WTC11 (cell line): ENCODE data around the gene ZNF276. TPM values are rescaled to one million over a fixed set of nuclear protein-coding genes. Genes with fewer than 3 reads are reported as not detected.

Source experiments
- ATAC-seq: fragments of 200-7000 bp; cut with Tn5 transposase; 2 replicates; pipeline ENCODE4 v1.10.0; 2021; ENCODE audit warnings: mild to moderate bottlenecking, moderate library complexity
- CTCF ChIA-PET: fragments of 300-600 bp; sonication (Branson Sonifier 250); formaldehyde crosslinking; loops from one replicate; lab custom pipeline; 2021; ENCODE audit warnings: antibody characterized with exemption; lab: Charles Lee
- POLR2A ChIA-PET: fragments of 350-600 bp; sonication (Branson Sonifier 250); formaldehyde crosslinking; loops from one replicate; lab custom pipeline; 2021; ENCODE audit warnings: antibody characterized with exemption; lab: Charles Lee
- DNase-seq: peaks from one replicate; pipeline ENCODE4 v3.0.0; 2021; ENCODE audit warnings: low spot score
- H3K27ac Mint-ChIP-seq: 2 replicates; pipeline ENCODE4 v1.8.0; 2021; ENCODE audit warnings: mixed read lengths
- H3K27me3 Mint-ChIP-seq: 2 replicates; pipeline ENCODE4 v1.8.0; 2021; ENCODE audit warnings: low read depth, mild to moderate bottlenecking, moderate library complexity, mixed read lengths
- H3K36me3 Mint-ChIP-seq: 2 replicates; pipeline ENCODE4 v1.8.0; 2021; ENCODE audit warnings: mixed read lengths
- H3K4me1 Mint-ChIP-seq: 2 replicates; pipeline ENCODE4 v1.8.0; 2022; ENCODE audit warnings: mixed read lengths
- H3K4me3 Mint-ChIP-seq: 2 replicates; pipeline ENCODE4 v1.8.0; 2021; ENCODE audit warnings: mild to moderate bottlenecking, moderate library complexity, mixed read lengths
- H3K9me3 Mint-ChIP-seq: 2 replicates; pipeline ENCODE4 v1.8.0; 2021; ENCODE audit warnings: mixed read lengths
- ATF2 ChIP-seq: sonication (generic); formaldehyde crosslinking; IDR thresholded peaks from 2 replicates; pipeline ENCODE4 v1.8.1; 2022; ENCODE audit warnings: low read depth, missing genetic modification reagents, borderline replicate concordance
- E2F4 ChIP-seq: sonication (generic); formaldehyde crosslinking; IDR thresholded peaks from 2 replicates; pipeline ENCODE4 v1.8.1; 2022; ENCODE audit warnings: low read depth, mild to moderate bottlenecking, moderate library complexity, missing genetic modification reagents, borderline replicate concordance
- E2F5 ChIP-seq: sonication (generic); formaldehyde crosslinking; IDR thresholded peaks from 2 replicates; pipeline ENCODE4 v1.8.1; 2022; ENCODE audit warnings: mild to moderate bottlenecking, moderate library complexity, missing genetic modification reagents
- ESRRA ChIP-seq: sonication (generic); formaldehyde crosslinking; IDR thresholded peaks from 2 replicates; pipeline ENCODE4 v1.8.1; 2022; ENCODE audit warnings: mild to moderate bottlenecking, missing genetic modification reagents, borderline replicate concordance
- FOXP1 ChIP-seq: sonication (generic); formaldehyde crosslinking; IDR thresholded peaks from 2 replicates; pipeline ENCODE4 v1.8.0; 2022; ENCODE audit warnings: missing genetic modification reagents, mild to moderate bottlenecking, moderate library complexity, borderline replicate concordance
- HMGA2 ChIP-seq: fragments of 250-450 bp; sonication (Bioruptor Pico); IDR thresholded peaks from 2 replicates; pipeline ENCODE4 v1.4.0; 2021; ENCODE audit warnings: mild to moderate bottlenecking, moderate library complexity
- IRF2 ChIP-seq: sonication (generic); formaldehyde crosslinking; IDR thresholded peaks from 2 replicates; pipeline ENCODE4 v1.8.0; 2022; ENCODE audit warnings: low read depth, missing genetic modification reagents, borderline replicate concordance
- KAT7 ChIP-seq: sonication (generic); formaldehyde crosslinking; IDR thresholded peaks from 2 replicates; pipeline ENCODE4 v1.8.1; 2023; ENCODE audit warnings: missing genetic modification reagents, mild to moderate bottlenecking, borderline replicate concordance
- MAX ChIP-seq: sonication (generic); formaldehyde crosslinking; IDR thresholded peaks from 2 replicates; pipeline ENCODE4 v1.8.0; 2022; ENCODE audit warnings: mild to moderate bottlenecking, missing genetic modification reagents
- NFE2L1 ChIP-seq: sonication (generic); formaldehyde crosslinking; IDR thresholded peaks from 2 replicates; pipeline ENCODE4 v1.8.1; 2023; ENCODE audit warnings: missing genetic modification reagents
- STAT6 ChIP-seq: sonication (generic); formaldehyde crosslinking; conservative IDR thresholded peaks from 2 replicates; pipeline ENCODE4 v1.8.1; 2023; ENCODE audit warnings: mild to moderate bottlenecking, low read depth, missing genetic modification reagents, moderate library complexity
- TCF7 ChIP-seq: sonication (generic); formaldehyde crosslinking; IDR thresholded peaks from 2 replicates; pipeline ENCODE4 v1.8.0; 2022; ENCODE audit warnings: mild to moderate bottlenecking, low read depth, missing genetic modification reagents, moderate library complexity
- ZNF232 ChIP-seq: sonication (generic); formaldehyde crosslinking; IDR thresholded peaks from 2 replicates; pipeline ENCODE4 v1.8.0; 2022; ENCODE audit warnings: mild to moderate bottlenecking, missing genetic modification reagents
- ZNF317 ChIP-seq: sonication (generic); formaldehyde crosslinking; IDR thresholded peaks from 2 replicates; pipeline ENCODE4 v1.8.1; 2023; ENCODE audit warnings: low read depth, mild to moderate bottlenecking, moderate library complexity, missing genetic modification reagents, borderline replicate concordance
- ZNF423 ChIP-seq: fragments of 250-450 bp; sonication (Bioruptor Pico); IDR thresholded peaks from 2 replicates; pipeline ENCODE4 v2.1.2; 2022; ENCODE audit warnings: mild to moderate bottlenecking, moderate library complexity
- ZNF425 ChIP-seq: fragments of 250-450 bp; sonication (Bioruptor Pico); conservative IDR thresholded peaks from 2 replicates; pipeline ENCODE4 v1.9.0; 2021; ENCODE audit warnings: mild to moderate bottlenecking
- total RNA-seq: library from RNA; stranded (reverse); gene quantifications from 3 replicates; pipeline ENCODE4 v1.2.3, GENCODE V29; 2021

ZNF276 gene
- total RNA-seq, 1 experiment from 2014 or later = 16.6 TPM

GRCh38 chr16:89749637-89750036 is 28.3 kb downstream of the ZNF276 start:
- Mint-ChIP-seq H3K27me3 (no peaks in the 10 kb centered on the region), H3K4me1 (no peaks in the 10 kb centered on the region), H3K4me3 (no peak overlapping the region), H3K9me3 (no peaks in the 10 kb centered on the region), H3K36me3 (peaks cover 64% of the 10 kb centered on the region), H3K27ac (no peak overlapping the region)
- ATAC-seq (no peak), DNase-seq (no peak)
- CTCF ChIA-PET = no interaction called here
- no peak for TF ChIP-seq ZNF232 (CRISPR knock-in tag)
- no peak for TF ChIP-seq IRF2
- no peak for TF ChIP-seq MAX (CRISPR knock-in tag)
- TF ChIP-seq ZNF425 = no peak
- no peak for TF ChIP-seq HMGA2 (CRISPR knock-in tag)
- no peak for TF ChIP-seq TCF7 (CRISPR knock-in tag)
- no peak for TF ChIP-seq KAT7 (CRISPR knock-in tag)
- POLR2A ChIA-PET = no interaction called here

- H3K9me3 Mint-ChIP-seq = no peaks in the 10 kb centered on the region
- peak; percentile 77 for ATAC-seq
These were observed 38.5 kb downstream of the ZNF276 start for GRCh38 chr16:89759746-89760340.

GRCh38 chr16:89761304-89761922 is 40.1 kb downstream of the ZNF276 start:
- CTCF ChIA-PET = interaction anchor here (0.9 to 1.0 kb wide), 2 partner anchors 9 to 55 kb away, joined by 3 read pairs; no protein-coding TSS in a partner anchor
- no peak for DNase-seq
- Mint-ChIP-seq H3K27me3 (no peaks in the 10 kb centered on the region), H3K36me3 (peaks cover 77% of the 10 kb centered on the region), H3K27ac (no peak overlapping the region), H3K4me1 (no peaks in the 10 kb centered on the region), H3K9me3 (no peaks in the 10 kb centered on the region), H3K4me3 (no peak overlapping the region)
- ATAC-seq = no peak
- POLR2A ChIA-PET = interaction anchor here (0.7 kb wide), 1 partner anchor 10 kb away, joined by 5 read pairs; no protein-coding TSS in a partner anchor
- TF ChIP-seq STAT6 (CRISPR knock-in tag) (no peak), ZNF423 (CRISPR knock-in tag) (no peak), ZNF317 (CRISPR knock-in tag) (no peak), E2F5 (CRISPR knock-in tag) (no peak), ATF2 (CRISPR knock-in tag) (no peak)

More at GRCh38 chr16:89759746-89760340, 38.5 kb downstream of the ZNF276 start:
- no peak overlapping the region for H3K4me3 Mint-ChIP-seq
- CTCF ChIA-PET = no interaction called here
- peaks cover 79% of the 10 kb centered on the region for H3K36me3 Mint-ChIP-seq
- no peak for DNase-seq
- H3K27ac Mint-ChIP-seq = no peak overlapping the region
- TF ChIP-seq FOXP1 (CRISPR knock-in tag) (no peak), E2F4 (CRISPR knock-in tag) (no peak), ESRRA (no peak), NFE2L1 (CRISPR knock-in tag) (no peak), ZNF425 (no peak)
- TF ChIP-seq, all 79 proteins: peak for 0
- no peaks in the 10 kb centered on the region for H3K4me1 Mint-ChIP-seq
- no peaks in the 10 kb centered on the region for H3K27me3 Mint-ChIP-seq
- POLR2A ChIA-PET = interaction anchor here (0.6 kb wide), 1 partner anchor 37 kb away, joined by 6 read pairs; no protein-coding TSS in a partner anchor
